Activated T-helper 17 cell treated with anti-CD3 and anti-CD28 coated beads, Interleukin-2, amount 50 U/mL, for 72 hours (primary cell): ENCODE measurements around the gene SH3D21. TPM values are rescaled to one million over a fixed set of nuclear protein-coding genes. Genes with fewer than 3 reads are reported as not detected.

Source experiments
- ATAC-seq: fragments of 150-1000 bp; cut with Tn5 transposase; replicated peaks from 2 replicates; pipeline ENCODE4 v1.10.0; 2021; ENCODE audit warnings: mild to moderate bottlenecking, moderate library complexity
- H3K27ac Mint-ChIP-seq: one replicate; pipeline ENCODE4 v1.8.0; 2022; ENCODE audit warnings: mixed read lengths
- H3K27me3 Mint-ChIP-seq: one replicate; pipeline ENCODE4 v1.8.0; 2022; ENCODE audit warnings: mixed read lengths
- H3K36me3 Mint-ChIP-seq: one replicate; pipeline ENCODE4 v1.8.0; 2022; ENCODE audit warnings: low read depth, mild to moderate bottlenecking, mixed read lengths
- H3K4me1 Mint-ChIP-seq: one replicate; pipeline ENCODE4 v1.8.0; 2022; ENCODE audit warnings: mixed read lengths
- H3K4me3 Mint-ChIP-seq: one replicate; pipeline ENCODE4 v1.8.0; 2022; ENCODE audit warnings: mild to moderate bottlenecking, mixed read lengths
- H3K9me3 Mint-ChIP-seq: one replicate; pipeline ENCODE4 v1.8.0; 2022; ENCODE audit warnings: mixed read lengths
- total RNA-seq, 2 donors: library from RNA; stranded (reverse); gene quantifications; one replicate each; pipeline ENCODE4 v1.2.3, GENCODE V29; 2022

SH3D21 gene
- total RNA-seq, 2 donors from 2014 or later, result 24.4 to 245 TPM

- H3K4me3 Mint-ChIP-seq, result peak overlapping the region; percentile 57
- H3K27me3 Mint-ChIP-seq, result no peaks in the 10 kb centered on the region
- no peak overlapping the region for H3K27ac Mint-ChIP-seq
- peaks cover 23% of the 10 kb centered on the region for H3K4me1 Mint-ChIP-seq
- peaks cover 74% of the 10 kb centered on the region for H3K36me3 Mint-ChIP-seq
- no peak for ATAC-seq
- no peaks in the 10 kb centered on the region for H3K9me3 Mint-ChIP-seq
These were observed 3.2 kb downstream of the SH3D21 start for GRCh38 chr1:36309397-36309796.

- peaks cover 49% of the 10 kb centered on the region for H3K36me3 Mint-ChIP-seq
- no peak for ATAC-seq
- H3K27ac Mint-ChIP-seq, result peak overlapping the region; percentile 84
- no peaks in the 10 kb centered on the region for H3K27me3 Mint-ChIP-seq
- peaks cover 21% of the 10 kb centered on the region for H3K4me1 Mint-ChIP-seq
- peak overlapping the region; percentile 71 for H3K4me3 Mint-ChIP-seq
- no peaks in the 10 kb centered on the region for H3K9me3 Mint-ChIP-seq
These were observed 14.2 kb downstream of the SH3D21 start for GRCh38 chr1:36320291-36320761.

DNA sequence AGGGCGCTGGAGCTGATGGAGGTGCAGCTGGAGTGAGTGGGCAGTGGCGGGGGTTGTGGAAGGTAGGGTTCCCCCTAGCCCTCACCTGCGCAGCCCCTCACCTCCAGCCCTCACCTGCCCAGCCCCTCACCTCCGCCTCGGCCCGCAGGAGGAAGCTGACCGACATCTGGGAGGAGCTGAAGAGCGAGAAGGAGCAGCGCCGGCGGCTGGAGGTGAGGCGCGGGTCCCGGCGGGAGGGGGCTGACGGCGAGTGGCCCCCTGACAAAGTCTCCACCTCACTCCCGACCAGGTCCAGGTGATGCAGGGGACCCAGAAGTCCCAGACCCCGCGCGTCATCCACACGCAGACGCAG, 14.6 kb downstream of the SH3D21 start:
- Mint-ChIP-seq H3K27me3 (no peaks in the 10 kb centered on the region), H3K36me3 (peaks cover 44% of the 10 kb centered on the region), H3K4me1 (peaks cover 21% of the 10 kb centered on the region), H3K27ac (peak overlapping the region; percentile 84), H3K4me3 (peak overlapping the region; percentile 71), H3K9me3 (no peaks in the 10 kb centered on the region)
- no peak for ATAC-seq

- H3K9me3 Mint-ChIP-seq, result no peaks in the 10 kb centered on the region
- peak overlapping the region; percentile 71 for H3K4me3 Mint-ChIP-seq
- H3K27ac Mint-ChIP-seq, result peak overlapping the region; percentile 77
- H3K4me1 Mint-ChIP-seq, result peaks cover 21% of the 10 kb centered on the region
- H3K36me3 Mint-ChIP-seq, result peaks cover 41% of the 10 kb centered on the region
- peak; percentile 17 for ATAC-seq
- no peaks in the 10 kb centered on the region for H3K27me3 Mint-ChIP-seq
These were observed 15.2 kb downstream of the SH3D21 start for GRCh38 chr1:36321119-36321951.

DNA sequence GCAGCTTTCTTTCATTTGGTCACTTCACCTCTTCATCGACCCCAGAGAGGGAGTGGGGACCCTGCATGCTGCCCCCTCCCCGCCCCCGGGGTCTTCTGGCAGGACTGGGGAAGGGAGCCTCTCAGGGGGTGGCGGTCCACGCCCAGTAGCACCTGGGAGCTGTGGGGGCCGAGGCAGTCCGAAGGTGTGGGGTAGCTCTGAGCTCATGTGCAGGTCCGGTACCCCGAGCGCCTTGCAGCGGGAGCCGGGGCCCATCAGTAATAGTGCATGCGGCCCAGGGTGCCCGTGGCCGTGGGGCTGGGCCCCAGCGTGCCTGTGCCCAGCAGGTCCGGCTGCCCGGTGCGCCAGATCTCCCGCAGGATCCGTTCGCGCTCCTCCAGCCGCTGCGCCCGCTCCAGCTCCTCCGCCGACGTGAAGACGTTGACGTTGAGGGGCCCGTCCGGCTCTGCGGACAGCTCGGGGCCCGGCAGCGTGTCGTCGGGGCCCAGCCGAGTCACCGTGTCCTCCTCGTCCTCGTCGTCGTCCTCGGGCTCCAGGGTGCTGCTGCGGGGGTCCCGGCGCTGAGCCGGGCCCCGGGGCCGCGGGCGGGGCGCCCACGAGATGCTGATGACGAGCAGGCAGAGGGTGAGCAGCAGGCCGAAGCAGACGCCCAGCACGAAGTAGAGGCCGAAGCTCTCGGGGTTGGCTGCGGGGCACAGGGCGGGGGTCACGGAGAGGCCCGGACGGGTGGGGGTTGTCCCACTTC, 16.0 kb downstream of the SH3D21 start:
- peaks cover 30% of the 10 kb centered on the region for H3K4me1 Mint-ChIP-seq
- H3K9me3 Mint-ChIP-seq, result no peaks in the 10 kb centered on the region
- no peak for ATAC-seq
- H3K27ac Mint-ChIP-seq, result peak overlapping the region; percentile 77
- H3K4me3 Mint-ChIP-seq, result peak overlapping the region; percentile 67
- peaks cover 43% of the 10 kb centered on the region for H3K36me3 Mint-ChIP-seq
- H3K27me3 Mint-ChIP-seq, result no peaks in the 10 kb centered on the region

DNA sequence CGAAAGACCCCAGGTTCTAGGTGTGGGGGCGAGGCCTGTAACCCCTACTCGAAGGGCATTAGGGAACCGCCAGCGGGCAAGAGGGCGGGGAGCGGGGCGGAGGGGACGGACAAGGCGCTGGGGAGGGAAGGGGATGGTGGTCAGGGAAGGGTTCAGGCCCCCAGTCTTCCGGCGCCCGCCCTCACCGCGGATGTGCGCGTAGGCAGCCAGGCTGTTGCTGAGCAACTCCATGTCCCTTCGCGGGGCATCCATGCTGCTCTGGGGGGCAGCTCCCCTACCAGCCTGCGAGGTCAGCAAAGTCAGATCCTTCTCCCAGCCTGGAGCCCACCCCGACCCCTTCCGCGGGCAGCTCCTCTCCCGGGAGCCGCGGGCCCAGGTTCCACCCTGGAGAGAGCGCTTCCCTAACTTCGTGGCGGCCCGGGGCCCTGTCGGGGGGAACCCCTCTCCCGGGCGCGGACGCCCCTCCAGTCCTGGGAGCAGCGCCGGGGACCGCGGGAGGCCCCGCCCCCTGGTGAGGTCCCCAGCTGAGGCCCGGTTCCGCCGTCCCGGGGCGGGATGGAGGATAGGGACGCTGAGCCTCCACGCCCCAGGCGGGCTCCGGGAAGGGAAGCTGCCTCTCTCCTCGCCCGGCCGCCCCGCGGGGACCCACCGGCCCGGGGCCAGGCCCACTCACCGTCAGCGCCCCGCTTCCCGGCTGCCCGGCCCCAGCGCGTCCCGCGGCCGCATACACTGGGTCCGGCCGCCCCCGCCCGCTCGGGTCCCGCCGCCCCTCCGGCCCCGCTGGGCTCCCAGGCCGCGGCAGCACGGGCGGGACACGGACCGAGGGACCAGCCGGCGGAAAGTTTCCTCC, 16.8 kb downstream of the SH3D21 start:
- H3K27me3 Mint-ChIP-seq, result no peaks in the 10 kb centered on the region
- H3K36me3 Mint-ChIP-seq, result peaks cover 36% of the 10 kb centered on the region
- ATAC-seq, result peak; percentile 40
- no peak overlapping the region for H3K27ac Mint-ChIP-seq
- peaks cover 27% of the 10 kb centered on the region for H3K4me1 Mint-ChIP-seq
- H3K9me3 Mint-ChIP-seq, result no peaks in the 10 kb centered on the region
- peak overlapping the region; percentile 45 for H3K4me3 Mint-ChIP-seq

DNA sequence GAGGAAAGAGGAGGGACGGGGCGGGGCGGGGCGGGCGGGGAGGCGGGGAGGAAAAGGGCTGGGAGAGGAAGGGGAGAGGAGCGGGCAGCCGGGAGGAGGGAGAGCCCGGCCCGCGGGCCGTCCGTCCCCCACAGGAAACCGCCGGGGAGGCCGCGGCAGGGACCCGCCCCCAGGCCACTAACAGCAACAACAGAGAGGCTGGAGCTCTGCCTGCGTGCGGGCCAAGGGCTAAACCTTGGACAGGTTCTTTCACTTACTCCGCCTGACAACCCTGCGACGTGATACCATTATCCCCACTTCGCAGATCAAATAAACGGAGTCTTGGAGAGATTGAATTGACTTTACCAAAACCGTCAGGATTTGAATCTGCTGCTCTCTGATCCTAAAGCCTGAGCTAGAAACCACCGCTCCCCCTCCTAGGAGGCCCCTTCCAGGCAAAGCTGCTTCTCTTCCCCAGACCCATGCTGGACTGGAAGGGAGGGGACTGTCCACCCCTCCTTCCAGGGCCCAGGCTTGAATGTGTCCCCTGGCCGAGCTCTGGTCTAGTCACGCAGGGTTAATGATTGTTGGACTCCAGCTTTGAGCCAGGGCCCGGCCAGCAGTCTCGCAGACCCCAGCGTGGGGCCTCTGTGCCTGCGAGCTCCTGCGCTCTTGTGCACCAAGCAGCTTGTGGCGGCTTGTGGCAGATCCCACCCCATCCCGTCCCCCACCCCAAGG, 17.6 kb downstream of the SH3D21 start, which contains the start of gene EVA1B:
Gene EVA1B (minus strand): TSS at position 10 of the 717 bp plus-strand sequence. CDS start 608 bp downstream, outside the sequence.
- H3K36me3 Mint-ChIP-seq, result peaks cover 31% of the 10 kb centered on the region
- H3K9me3 Mint-ChIP-seq, result no peaks in the 10 kb centered on the region
- no peaks in the 10 kb centered on the region for H3K27me3 Mint-ChIP-seq
- peaks cover 24% of the 10 kb centered on the region for H3K4me1 Mint-ChIP-seq
- H3K4me3 Mint-ChIP-seq, result peak within 1 kb of the TSS; percentile 64
- peak within 1 kb of the TSS; percentile 82 for H3K27ac Mint-ChIP-seq
- peak; percentile 67 for ATAC-seq

DNA sequence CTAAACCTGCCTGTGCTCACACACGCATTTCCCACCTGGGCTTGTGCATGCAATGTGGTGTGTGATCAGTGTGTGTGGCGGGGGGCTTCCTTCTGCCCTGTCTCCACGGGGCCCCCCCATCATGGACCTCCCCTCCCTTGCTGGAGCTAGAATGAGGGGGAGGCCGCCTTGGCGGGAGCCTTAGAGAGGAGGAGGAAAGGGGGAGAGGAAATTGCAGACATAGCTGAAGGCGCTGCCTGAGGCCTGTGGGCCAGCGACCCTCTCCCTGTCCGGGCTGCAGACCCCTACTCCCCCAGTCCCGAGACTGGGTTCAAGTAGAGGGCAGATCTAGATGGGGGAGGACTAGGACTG, 18.2 kb downstream of the SH3D21 start:
- Mint-ChIP-seq H3K27ac (peak overlapping the region; percentile 82), H3K27me3 (no peaks in the 10 kb centered on the region), H3K4me3 (peak overlapping the region; percentile 64), H3K9me3 (no peaks in the 10 kb centered on the region), H3K36me3 (peaks cover 26% of the 10 kb centered on the region), H3K4me1 (peaks cover 24% of the 10 kb centered on the region)
- ATAC-seq, result no peak

DNA sequence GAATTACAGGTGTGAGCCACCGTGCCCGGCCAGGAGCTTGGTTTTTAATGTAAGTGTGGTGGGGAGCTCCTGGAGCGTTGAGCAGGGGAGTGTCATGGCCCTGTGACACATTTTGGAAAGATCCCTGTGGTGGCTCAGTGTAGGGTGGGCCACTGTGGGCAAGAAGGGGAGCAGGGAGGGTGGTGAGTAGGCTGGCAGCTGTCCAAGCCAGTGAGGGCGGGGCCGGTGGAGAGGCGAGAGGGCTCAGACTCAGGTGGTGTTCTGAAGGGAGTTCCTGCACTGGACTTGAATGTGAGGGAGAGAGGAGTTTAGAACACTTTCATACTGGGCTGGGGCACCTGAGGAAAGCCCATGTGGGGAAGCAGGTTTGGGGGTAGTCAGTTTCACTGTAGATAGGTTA, 20.3 kb downstream of the SH3D21 start:
- ATAC-seq, result no peak
- Mint-ChIP-seq H3K27ac (peak overlapping the region; percentile 63), H3K4me3 (no peak overlapping the region), H3K27me3 (no peaks in the 10 kb centered on the region), H3K4me1 (peaks cover 18% of the 10 kb centered on the region), H3K36me3 (peaks cover 15% of the 10 kb centered on the region), H3K9me3 (no peaks in the 10 kb centered on the region)

DNA sequence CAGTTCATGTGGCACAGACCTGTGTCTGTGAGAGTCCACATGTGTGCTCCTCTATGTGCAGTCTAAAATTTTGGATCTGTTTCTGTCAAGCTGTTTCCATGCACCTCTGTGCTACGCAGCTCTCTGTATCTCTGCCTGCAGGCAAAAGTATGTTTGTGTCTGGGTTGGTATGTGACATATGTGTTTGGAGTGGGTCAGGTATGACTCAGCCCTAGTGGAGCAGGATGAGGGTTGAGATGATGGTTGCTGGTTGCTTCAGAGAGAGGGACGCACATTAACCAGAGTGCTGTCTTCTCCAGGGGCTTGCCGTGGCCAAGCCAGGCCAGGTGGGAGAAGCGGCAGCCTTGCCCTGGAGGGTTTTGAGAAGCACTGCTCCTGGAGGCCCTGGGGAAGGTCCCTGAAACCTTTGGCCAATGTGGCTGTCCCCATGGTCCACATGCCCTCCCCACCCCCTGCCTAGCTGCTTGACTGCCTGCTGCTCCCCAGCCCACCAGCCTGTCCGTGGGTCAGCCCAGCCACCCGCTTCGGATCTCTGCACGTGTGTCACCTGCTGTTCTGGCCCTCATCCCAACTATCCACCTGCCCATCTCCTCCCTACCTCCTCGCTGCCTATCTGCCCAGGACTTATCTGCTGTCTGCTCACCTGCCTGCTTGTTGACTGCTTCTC, 21.4 kb downstream of the SH3D21 start:
- peak; percentile 24 for ATAC-seq
- peaks cover 15% of the 10 kb centered on the region for H3K4me1 Mint-ChIP-seq

GRCh38 chr1:36328088-36328480, 21.9 kb downstream of the SH3D21 start:
- no peak overlapping the region for H3K4me3 Mint-ChIP-seq

More for the DNA sequence above, 21.4 kb downstream of the SH3D21 start:
- Mint-ChIP-seq H3K36me3 (peaks cover 11% of the 10 kb centered on the region), H3K27me3 (no peaks in the 10 kb centered on the region), H3K27ac (peak overlapping the region; percentile 80), H3K4me3 (no peak overlapping the region), H3K9me3 (no peaks in the 10 kb centered on the region)

GRCh38 chr1:36328713-36329112, 22.5 kb downstream of the SH3D21 start:
- Mint-ChIP-seq H3K27ac (no peak overlapping the region), H3K4me1 (peaks cover 15% of the 10 kb centered on the region), H3K4me3 (no peak overlapping the region), H3K36me3 (peaks cover 11% of the 10 kb centered on the region), H3K9me3 (no peaks in the 10 kb centered on the region), H3K27me3 (no peaks in the 10 kb centered on the region)
- no peak for ATAC-seq

More at GRCh38 chr1:36328088-36328480, 21.9 kb downstream of the SH3D21 start:
- H3K36me3 Mint-ChIP-seq, result peaks cover 11% of the 10 kb centered on the region
- H3K27ac Mint-ChIP-seq, result peak overlapping the region; percentile 80
- H3K9me3 Mint-ChIP-seq, result no peaks in the 10 kb centered on the region
- H3K4me1 Mint-ChIP-seq, result peaks cover 15% of the 10 kb centered on the region
- ATAC-seq, result no peak
- no peaks in the 10 kb centered on the region for H3K27me3 Mint-ChIP-seq

DNA sequence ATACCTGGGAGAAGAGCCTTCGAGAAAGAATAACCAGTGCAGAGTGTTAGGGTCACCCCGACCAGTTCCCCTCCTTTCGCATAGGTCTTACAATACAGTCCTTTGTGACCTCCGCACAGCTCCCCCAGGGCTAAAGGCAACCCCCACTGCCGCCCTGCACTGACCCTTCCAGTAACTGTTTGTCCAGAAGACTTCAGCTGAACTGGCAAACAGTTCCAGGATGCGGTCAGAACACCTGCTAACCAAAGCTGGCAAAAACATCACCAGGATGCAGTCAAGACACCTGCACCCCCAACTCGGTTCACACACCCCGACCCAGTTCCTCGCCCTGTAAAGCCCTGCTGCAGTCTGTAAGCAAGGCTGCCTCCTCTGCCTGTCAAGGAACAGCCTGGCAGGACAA, 23.6 kb downstream of the SH3D21 start:
- Mint-ChIP-seq H3K9me3 (no peaks in the 10 kb centered on the region), H3K27me3 (no peaks in the 10 kb centered on the region), H3K36me3 (peaks cover 6% of the 10 kb centered on the region), H3K4me3 (no peak overlapping the region), H3K4me1 (peaks cover 9% of the 10 kb centered on the region), H3K27ac (no peak overlapping the region)
- no peak for ATAC-seq
